Loucy (cell line): ENCODE measurements around the gene TMEM183A.

Experiments used
- H2AFZ ChIP-seq: fragments of 200-600 bp; sonication (generic); 2 replicates; pipeline ENCODE4 v1.6.0; 2016; ENCODE audit warnings: antibody characterized with exemption, mild to moderate bottlenecking, low read length, moderate library complexity
- H3F3A ChIP-seq: fragments of 200-600 bp; 2 replicates; pipeline ENCODE4 v1.6.0; 2016; ENCODE audit warnings: antibody characterized with exemption, low read depth, mild to moderate bottlenecking
- H3K27me3 ChIP-seq: fragments of 200-600 bp; sonication (generic); 2 replicates; pipeline ENCODE4 v1.6.1; 2014; ENCODE audit warnings: low read length, mild to moderate bottlenecking; ENCODE audit not compliant: insufficient read depth, poor library complexity, severe bottlenecking
- H3K36me3 ChIP-seq: fragments of 200-600 bp; sonication (generic); 2 replicates; pipeline ENCODE4 v1.6.1; 2016; ENCODE audit warnings: low read length; ENCODE audit not compliant: insufficient read depth
- H3K4me1 ChIP-seq: fragments of 200-600 bp; sonication (generic); 2 replicates; pipeline ENCODE4 v1.5.1; 2014; ENCODE audit warnings: low read length, mild to moderate bottlenecking; ENCODE audit not compliant: insufficient read depth, poor library complexity, severe bottlenecking
- H3K4me2 ChIP-seq: fragments of 200-600 bp; sonication (generic); 2 replicates; pipeline ENCODE4 v1.6.0; 2014; ENCODE audit warnings: antibody characterized with exemption, low read length, low read depth, mild to moderate bottlenecking; ENCODE audit not compliant: poor library complexity, severe bottlenecking
- H3K4me3 ChIP-seq: fragments of 200-600 bp; sonication (generic); 2 replicates; pipeline ENCODE4 v1.5.1; 2014; ENCODE audit warnings: low read length, mild to moderate bottlenecking, mixed read lengths; ENCODE audit not compliant: poor library complexity, severe bottlenecking
- H3K79me2 ChIP-seq: fragments of 200-600 bp; sonication (generic); 2 replicates; pipeline ENCODE4 v1.6.1; 2014; ENCODE audit warnings: low read length; ENCODE audit not compliant: insufficient read depth
- H3K9ac ChIP-seq: fragments of 200-600 bp; sonication (generic); 2 replicates; pipeline ENCODE4 v1.6.0; 2014; ENCODE audit warnings: mild to moderate bottlenecking, low read depth, low read length, moderate library complexity; ENCODE audit not compliant: poor library complexity, severe bottlenecking
- H3K9me2 ChIP-seq: fragments of 200-600 bp; sonication (generic); replicated peaks from 2 replicates; pipeline ENCODE4 v1.6.1; 2016; ENCODE audit warnings: low read depth, low read length, mixed read lengths
- H3K9me3 ChIP-seq: fragments of 200-600 bp; sonication (generic); 2 replicates; pipeline ENCODE4 v1.6.1; 2014; ENCODE audit warnings: mild to moderate bottlenecking, antibody characterized with exemption, low read length, low read depth; ENCODE audit not compliant: insufficient read depth
- H4K20me1 ChIP-seq: fragments of 200-600 bp; sonication (generic); 2 replicates; pipeline ENCODE4 v1.6.0; 2014; ENCODE audit warnings: antibody characterized with exemption, low read length, mild to moderate bottlenecking; ENCODE audit not compliant: insufficient read depth, poor library complexity, severe bottlenecking
- CTCF ChIP-seq: fragments of 200-600 bp; sonication (generic); conservative IDR thresholded peaks from 2 replicates; pipeline ENCODE4 v1.5.1; 2014; ENCODE audit warnings: mild to moderate bottlenecking, antibody characterized with exemption, low read length
- EZH2phosphoT487 ChIP-seq: fragments of 200-600 bp; IDR thresholded peaks from 2 replicates; pipeline ENCODE4 v1.6.1; 2018; ENCODE audit warnings: antibody characterized with exemption, mild to moderate bottlenecking, moderate library complexity, borderline replicate concordance

TMEM183A gene

GRCh38 chr1:202967684-202968281, 39.4 kb upstream of the TMEM183A start:
- TF ChIP-seq CTCF (no peak; the same call in 1 of the 2 replicates), EZH2phosphoT487 (no peak)
- no peaks in the 10 kb centered on the region for H3K36me3 ChIP-seq
- peak overlapping the region; percentile 99 for H3K4me2 ChIP-seq
- no peaks in the 10 kb centered on the region for H3K9me2 ChIP-seq
- H2AFZ ChIP-seq, result peak overlapping the region; percentile 88
- H3K9ac ChIP-seq, result peak overlapping the region; percentile 76
- no peaks in the 10 kb centered on the region for H3F3A ChIP-seq
- H3K9me3 ChIP-seq, result no peaks in the 10 kb centered on the region
- H3K27me3 ChIP-seq, result no peaks in the 10 kb centered on the region
- H4K20me1 ChIP-seq, result no peaks in the 10 kb centered on the region
- H3K4me1 ChIP-seq, result peaks cover 22% of the 10 kb centered on the region
- H3K4me3 ChIP-seq, result peak overlapping the region; percentile 98
- H3K79me2 ChIP-seq, result no peaks in the 10 kb centered on the region

GRCh38 chr1:202968351-202968750, 38.8 kb upstream of the TMEM183A start:
- Histone ChIP-seq H3K27me3 (no peaks in the 10 kb centered on the region), H3K9ac (peak overlapping the region; percentile 76), H2AFZ (peak overlapping the region; percentile 88), H3F3A (no peaks in the 10 kb centered on the region), H3K36me3 (no peaks in the 10 kb centered on the region), H3K9me3 (no peaks in the 10 kb centered on the region), H3K4me3 (peak overlapping the region; percentile 98), H3K4me2 (peak overlapping the region; percentile 99), H3K4me1 (peaks cover 22% of the 10 kb centered on the region), H3K79me2 (no peaks in the 10 kb centered on the region), H3K9me2 (no peaks in the 10 kb centered on the region), H4K20me1 (no peaks in the 10 kb centered on the region)
- no peak for TF ChIP-seq EZH2phosphoT487
- TF ChIP-seq CTCF, result no peak

- peak overlapping the region; percentile 62 for H2AFZ ChIP-seq
- H3K4me2 ChIP-seq, result peak overlapping the region; percentile 99
- H3K9me3 ChIP-seq, result no peaks in the 10 kb centered on the region
Measured at GRCh38 chr1:202968895-202969295, 38.3 kb upstream of the TMEM183A start.

More at GRCh38 chr1:202968895-202969295, 38.3 kb upstream of the TMEM183A start:
- Histone ChIP-seq H3K9me2 (no peaks in the 10 kb centered on the region), H3K27me3 (no peaks in the 10 kb centered on the region), H3K79me2 (no peaks in the 10 kb centered on the region), H3K4me3 (peak overlapping the region; percentile 98), H3K4me1 (peaks cover 22% of the 10 kb centered on the region), H4K20me1 (no peaks in the 10 kb centered on the region), H3F3A (no peaks in the 10 kb centered on the region), H3K9ac (peak overlapping the region; percentile 76), H3K36me3 (no peaks in the 10 kb centered on the region)
- TF ChIP-seq EZH2phosphoT487, result no peak
- peak; percentile 77 for TF ChIP-seq CTCF
